HG03066 (cell line): ENCODE data around the gene HRC.
"Not testable (repeated sequence)": the region's sequence is repeated elsewhere in the genome, so short reads cannot be mapped to it uniquely, and the experiment has no call there.

ENCODE experiments used
- ATAC-seq: cut with Tn5 transposase; IDR thresholded peaks from one replicate; pipeline ENCODE4 v1.9.1; 2021; ENCODE audit warnings: low read depth; ENCODE audit not compliant: unreplicated experiment

The HRC gene

GRCh38 chr19:49141352-49141751 lies 13.8 kb downstream of the HRC start:
- ATAC-seq: no peak

DNA sequence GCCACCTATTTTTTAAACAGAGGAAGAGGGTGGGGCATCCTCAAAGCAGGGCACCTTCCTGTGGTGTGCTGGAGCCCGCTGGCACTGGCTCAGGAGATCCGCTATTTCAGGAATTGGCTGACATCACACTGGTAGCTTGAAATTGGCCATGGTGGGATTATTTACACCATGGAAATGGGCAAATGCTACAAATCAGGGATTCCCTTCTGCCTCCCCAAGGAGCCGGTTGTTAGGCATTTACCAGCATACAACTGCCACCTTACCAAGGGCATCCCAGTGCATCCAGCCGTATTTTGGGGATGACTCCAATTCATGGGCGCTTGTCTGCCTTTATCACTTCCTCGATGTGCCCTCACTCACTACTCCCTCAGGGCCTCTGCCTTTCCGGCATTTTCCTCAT lies 14.2 kb downstream of the HRC start:
- no peak for ATAC-seq

DNA sequence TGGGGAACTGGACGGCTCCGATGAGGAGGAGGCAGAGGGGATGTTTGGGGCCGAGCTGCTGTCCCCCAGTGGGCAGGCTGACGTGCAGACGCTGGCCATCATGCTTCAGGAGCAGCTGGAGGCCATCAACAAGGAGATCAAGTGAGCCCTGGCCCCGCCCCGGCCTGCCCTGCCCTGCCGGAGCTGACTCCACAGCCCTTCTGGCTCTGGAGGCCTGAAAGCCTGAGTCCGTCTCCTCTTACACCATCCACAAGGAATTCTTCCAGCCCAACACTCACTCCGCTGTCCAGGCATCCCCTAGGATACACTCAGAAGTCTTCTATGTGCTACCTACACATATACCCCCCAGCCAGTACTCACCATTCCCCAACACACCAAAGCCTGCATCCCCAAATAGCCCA lies 18.4 kb downstream of the HRC start:
- ATAC-seq: no peak

DNA sequence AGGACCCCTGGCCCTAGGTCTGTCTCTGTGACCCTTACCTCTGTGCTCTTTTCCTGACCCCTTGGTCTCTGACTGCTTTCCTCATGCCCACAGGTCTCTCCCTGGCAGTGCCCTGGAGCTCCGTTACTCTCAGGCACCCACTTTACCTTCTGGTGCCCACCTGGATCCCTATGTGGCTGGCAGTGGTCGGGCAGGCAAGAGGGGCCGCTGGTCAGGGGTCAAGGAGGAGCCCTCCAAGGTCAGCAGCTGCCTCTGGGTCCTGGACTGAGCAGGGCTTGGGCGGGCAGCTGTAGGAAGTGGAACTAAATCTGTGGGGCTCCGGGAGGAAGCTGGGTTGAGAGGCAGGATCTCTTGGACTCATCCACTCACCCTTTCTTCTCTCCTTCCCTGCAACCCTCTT lies 19.5 kb downstream of the HRC start:
- ATAC-seq: no peak

DNA sequence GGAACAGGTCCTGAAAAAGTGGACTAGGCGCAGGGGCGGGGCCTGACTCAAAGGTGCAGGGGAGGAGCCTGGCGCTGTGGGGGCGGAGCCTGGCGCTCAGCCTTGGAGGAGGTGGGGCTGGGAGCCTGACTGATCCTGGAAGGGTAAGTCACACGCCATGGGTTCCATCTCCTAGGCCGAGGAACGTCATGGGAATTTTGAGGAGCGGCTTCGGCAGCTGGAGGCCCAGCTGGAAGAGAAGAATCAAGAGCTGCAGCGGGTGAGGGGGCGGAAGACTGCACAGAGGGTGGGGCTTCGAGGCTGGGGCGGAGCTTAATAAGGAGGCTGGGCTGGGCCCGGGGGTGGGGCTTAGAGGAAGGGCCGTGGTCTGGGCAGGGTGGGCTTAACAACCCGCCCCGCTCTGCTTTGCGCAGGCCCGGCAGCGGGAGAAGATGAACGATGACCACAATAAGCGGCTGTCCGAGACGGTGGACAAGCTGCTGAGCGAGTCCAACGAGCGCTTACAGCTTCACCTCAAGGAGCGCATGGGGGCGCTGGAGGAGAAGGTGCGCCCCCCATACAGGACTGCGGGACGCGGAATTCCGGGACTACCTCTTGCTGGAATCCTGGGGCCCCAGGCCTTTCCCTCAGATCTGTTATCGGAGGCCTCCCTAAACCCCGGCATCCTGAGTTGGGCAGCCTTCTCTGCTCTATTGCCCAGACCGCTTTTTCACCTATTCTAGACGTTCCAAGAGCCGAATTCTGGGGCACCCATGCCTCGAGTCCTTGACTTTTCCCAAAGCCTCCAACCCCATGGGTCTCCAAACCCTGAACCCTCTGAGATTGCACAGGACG lies 21.4 kb downstream of the HRC start:
- ATAC-seq: no peak

- no peak for ATAC-seq
These were observed 22.1 kb downstream of the HRC start for GRCh38 chr19:49132974-49133609.

DNA sequence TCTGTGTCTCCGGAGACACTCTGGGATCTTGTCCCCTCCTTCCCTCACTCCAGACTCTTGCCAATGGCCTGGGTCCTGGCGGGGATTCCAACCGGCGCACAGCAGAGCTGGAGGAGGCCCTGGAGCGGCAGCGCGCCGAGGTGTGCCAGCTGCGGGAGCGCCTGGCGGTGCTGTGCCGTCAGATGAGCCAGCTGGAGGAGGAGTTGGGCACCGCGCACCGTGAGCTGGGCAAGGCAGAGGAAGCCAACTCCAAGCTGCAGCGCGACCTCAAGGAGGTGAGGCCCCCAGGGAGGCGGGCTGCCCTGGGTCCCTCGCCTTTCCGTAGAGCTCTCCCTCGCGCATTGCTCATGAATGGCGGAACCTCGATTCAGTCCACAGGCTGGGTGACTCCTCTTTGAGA lies 24.9 kb downstream of the HRC start:
- no peak for ATAC-seq

- no peak for ATAC-seq
These were observed 26.0 kb downstream of the HRC start for GRCh38 chr19:49129238-49129583.

DNA sequence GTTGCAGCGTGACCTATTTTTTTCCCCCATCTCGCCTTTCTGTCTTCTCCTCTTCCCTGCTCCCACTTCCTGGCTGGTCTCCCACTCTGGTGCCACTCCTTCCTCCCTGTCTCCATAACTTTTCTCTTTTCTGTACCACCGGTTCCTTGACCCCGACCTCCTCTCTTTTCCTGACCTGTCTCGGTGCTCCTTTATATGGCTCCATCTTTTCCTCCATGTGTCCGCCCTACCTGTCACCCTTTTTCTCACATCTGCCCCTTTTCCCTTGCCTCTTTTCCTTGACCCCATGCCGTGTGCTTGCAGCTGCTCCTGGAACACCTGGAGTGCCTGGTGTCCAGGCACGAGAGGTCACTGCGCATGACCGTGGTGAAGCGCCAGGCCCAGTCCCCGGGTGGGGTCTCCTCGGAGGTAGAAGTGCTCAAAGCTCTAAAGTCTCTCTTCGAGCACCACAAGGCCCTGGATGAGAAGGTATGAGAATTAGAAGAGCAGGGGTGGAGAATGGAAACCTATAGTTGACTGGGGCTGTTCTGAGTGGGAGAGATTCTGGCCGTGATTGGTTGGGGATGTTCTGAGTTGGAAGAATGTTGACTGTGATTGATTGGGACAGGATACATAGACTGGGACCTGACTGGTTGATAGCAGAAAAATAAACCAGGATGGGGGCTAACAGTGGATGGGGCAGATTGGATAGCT lies 26.5 kb downstream of the HRC start:
- no peak for ATAC-seq

GRCh38 chr19:49127674-49128544 lies 27.3 kb downstream of the HRC start:
- peak; percentile 93 for ATAC-seq

DNA sequence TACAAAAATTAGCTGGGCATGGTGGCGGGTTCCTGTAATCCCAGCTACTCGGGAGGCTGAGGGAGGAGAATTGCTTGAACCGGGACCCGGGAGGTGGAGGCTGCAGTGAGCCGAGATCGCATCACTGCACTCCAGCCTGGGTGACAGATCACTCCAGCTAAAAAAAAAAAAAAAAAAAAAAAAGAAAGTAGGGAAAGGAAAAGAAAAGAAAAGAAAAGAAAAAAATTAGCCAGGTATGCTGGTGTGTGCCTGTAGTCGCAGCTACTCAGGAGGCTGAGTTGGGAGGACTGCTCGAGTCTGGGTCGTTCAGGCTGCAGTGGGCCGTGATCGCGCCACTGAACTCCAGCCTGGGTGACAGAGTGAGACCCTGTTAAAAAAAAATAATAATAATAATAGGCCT lies 28.0 kb downstream of the HRC start:
- ATAC-seq: not testable (repeated sequence)

DNA sequence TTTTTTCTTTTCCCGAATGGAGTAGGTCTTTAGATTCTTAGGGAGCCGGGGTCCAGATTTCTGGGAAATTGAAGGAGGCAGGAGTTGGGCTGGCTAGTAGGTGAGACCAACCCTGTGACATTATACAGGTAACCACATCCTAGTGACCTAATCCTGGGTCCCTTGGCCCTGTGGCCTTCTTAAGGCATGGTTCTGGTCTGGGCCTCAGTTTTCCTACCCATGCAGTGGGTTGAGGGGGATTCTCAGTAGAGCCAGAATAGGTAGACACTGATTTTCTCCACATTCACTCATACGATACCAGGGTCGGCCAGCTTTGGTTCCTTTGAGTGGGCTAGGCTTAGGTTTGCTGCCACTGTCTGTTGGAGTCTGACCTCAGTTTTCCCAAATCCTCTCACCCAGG lies 28.6 kb downstream of the HRC start:
- no peak for ATAC-seq

DNA sequence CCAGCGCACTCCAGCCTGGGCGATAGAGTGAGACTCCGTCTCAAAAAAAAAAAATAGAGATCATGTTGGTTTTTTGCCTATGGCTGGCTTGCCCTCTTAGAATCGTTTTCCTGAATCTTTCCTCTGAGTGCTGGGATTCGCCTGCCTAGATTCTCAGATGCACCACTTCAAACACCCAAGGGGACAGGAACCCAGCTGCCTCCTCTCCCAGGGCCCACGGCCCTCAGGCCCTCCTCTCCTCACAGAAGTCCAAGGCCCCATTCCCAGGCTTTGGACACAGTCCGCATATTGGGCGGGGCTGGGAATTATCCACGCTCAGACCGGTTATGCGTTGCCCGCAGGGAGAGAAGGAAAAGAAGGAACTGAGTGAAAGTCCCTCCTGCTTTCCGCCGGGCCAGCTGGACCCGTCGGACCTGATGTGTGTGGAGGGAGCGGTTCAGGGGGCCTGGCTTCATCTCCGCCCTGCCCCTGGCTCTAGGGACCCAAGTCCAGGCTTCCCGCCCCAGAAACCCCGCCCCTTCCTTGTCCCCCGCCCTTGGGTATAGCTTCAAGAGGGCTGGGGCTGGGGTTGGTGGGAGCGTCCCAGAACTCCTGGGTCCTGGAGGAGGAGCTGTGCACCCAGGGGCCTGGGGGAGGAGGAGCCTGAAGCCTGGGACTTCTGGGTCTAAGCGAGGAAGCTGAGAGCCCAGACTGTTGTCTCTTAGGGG lies 30.0 kb downstream of the HRC start:
- ATAC-seq: no peak

GRCh38 chr19:49123285-49123684 lies 31.9 kb downstream of the HRC start:
- not testable (repeated sequence) for ATAC-seq

DNA sequence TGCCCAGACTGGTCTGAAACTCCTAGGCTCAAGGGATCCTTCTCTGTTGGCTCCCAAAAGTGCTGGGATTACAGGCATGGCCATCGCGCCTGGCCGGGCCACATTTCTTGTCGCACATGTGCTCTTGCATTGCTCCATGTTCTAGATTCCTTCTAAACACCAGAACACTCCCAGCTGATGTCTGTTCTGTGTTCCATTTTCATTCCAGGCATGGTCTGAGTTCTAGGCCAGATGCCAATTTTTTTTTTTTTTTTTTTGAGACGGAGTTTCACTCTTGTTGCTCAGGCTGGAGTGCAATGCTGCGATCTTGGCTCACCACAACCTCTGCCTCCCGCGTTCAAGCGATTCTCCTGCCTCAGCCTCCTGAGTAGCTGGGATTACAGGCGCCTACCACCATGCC lies 33.4 kb downstream of the HRC start:
- ATAC-seq: not testable (repeated sequence)

DNA sequence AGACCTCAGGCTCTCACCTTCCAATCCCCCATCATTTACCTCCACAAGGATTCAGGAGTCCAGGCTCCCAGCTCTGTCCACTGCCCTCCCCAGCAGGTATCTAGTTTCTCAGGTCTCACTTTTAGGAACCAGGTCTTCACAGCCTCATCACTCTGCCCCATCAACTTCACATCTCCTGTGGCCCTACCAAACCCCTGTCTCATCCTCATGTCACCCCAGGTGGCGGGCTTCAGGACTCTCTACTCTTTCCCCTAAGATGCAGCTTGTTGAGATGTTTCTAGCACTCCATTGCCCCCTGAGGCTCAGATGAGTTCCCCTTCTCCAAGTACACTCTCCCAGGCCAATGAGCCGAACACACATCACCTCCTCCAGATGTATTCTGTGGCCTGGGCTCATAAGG lies 34.3 kb downstream of the HRC start:
- no peak for ATAC-seq

GRCh38 chr19:49120325-49120683 lies 34.9 kb downstream of the HRC start:
- ATAC-seq: no peak

DNA sequence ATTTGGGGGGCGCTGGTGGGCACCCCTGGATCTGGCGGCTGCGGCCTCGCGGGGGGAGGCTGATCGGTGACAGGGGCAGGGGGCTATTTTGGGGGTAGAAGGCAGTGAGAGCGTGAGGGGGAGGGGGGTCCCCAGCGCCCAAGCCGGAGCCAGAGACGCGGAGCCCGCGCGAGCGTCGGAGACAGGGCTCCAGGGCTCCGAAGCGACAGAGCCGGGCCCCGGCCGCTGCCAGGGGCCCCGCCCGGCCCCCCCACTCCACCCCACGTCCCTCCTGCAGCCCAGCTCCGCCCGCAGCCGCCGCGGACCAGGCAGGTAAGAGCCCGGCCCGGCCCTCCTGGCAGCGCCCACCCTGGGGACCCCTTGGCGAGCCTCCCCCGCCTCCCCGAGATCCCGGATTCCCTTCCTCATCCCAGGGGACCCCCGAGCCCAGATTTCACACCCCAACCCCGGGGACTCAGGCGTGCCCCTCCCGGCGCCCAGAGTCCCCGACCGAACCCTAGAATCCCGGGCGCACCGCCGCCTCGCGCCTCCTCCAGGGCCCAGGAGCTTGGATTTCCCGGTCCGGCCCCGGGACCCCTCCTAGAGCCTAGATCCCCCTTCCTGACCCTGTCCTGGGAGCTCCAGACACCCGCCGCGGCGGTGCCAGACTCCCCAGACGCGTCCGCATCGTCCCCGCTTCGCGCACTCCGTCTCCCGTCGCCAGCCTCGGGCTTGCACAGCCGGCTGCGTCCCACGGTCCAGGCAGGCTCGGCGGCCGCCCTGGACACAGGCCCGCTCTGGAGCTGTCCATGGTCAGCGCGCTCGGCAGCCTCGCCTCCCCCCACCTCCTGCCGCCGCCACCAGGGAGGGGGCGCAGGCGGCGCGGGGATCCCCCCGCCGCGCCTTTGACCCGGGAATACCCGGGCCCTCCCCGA lies 35.5 kb downstream of the HRC start, which contains the start of gene PPFIA3:
PPFIA3 (plus strand) TSS at position 134 of the 914 bp plus-strand sequence. CDS start 8,330 bp downstream, outside the sequence.
- ATAC-seq: no peak
